K562 (cell line): ENCODE data around the gene NR6A1. TPM values are rescaled to one million over a fixed set of nuclear protein-coding genes. Genes with fewer than 3 reads are reported as not detected.

ENCODE experiments used
- ATAC-seq: fragments of 200-7000 bp; cut with Tn5 transposase; 3 replicates; pipeline ENCODE4 v1.9.1; 2020; ENCODE audit warnings: moderate library complexity
- BruUV-seq: library from RNA; stranded (reverse); fragments of 400-500 nt; replicated peaks from 2 replicates; lab custom pipeline; 2021; lab: Mats Ljungman, UMichigan
- CTCF ChIA-PET: fragments of 300-600 bp; formaldehyde crosslinking; extraction: SDS; loops from one replicate; lab custom pipeline; 2021; ENCODE audit warnings: low intra/inter-chr PET ratio; lab: Yijun Ruan, JAX
- POLR2A ChIA-PET: fragments of 300-600, 350-650 bp; sonication (Branson Sonifier 250); formaldehyde crosslinking; extraction: SDS; loops from one replicate; lab custom pipeline; 2021; ENCODE audit warnings: antibody characterized with exemption, inconsistent platforms; lab: Yijun Ruan, JAX
- DNase-seq, 4 experiments: peaks; one replicate each; pipeline versions ENCODE4 v3.0.0 to v3.0.0-alpha.2; 2011 to 2018; ENCODE audit warnings: low spot score in 3 of 4, mixed read lengths in 3 of 4; ENCODE audit errors: extremely low read depth in 1 of 4
- FAIRE-seq: peaks from 2 replicates; lab custom pipeline; 2011; peaks lifted over from hg19 to GRCh38; lab: Jason Lieb, UNC
- H2AFZ ChIP-seq: 2 replicates; pipeline ENCODE4 v1.6.0; 2011; ENCODE audit warnings: low read depth, low read length, control low read depth, inconsistent platforms
- H3K27ac ChIP-seq: fragments of 200-600 bp; 3 replicates; pipeline ENCODE4 v1.8.0; 2011; ENCODE audit warnings: low read depth, mild to moderate bottlenecking, control low read depth, inconsistent platforms, low read length, moderate library complexity, mixed read lengths; ENCODE audit errors: extremely low read depth
- H3K27me3 ChIP-seq, 2 experiments: fragments of 300-600 bp in 1 of 2; 2 replicates in 1 of 2; 3 replicates in 1 of 2; pipeline versions ENCODE4 v1.6.0 to v1.8.0; 2011; ENCODE audit warnings: inconsistent platforms in 2 of 2, low read length in 2 of 2, mild to moderate bottlenecking in 1 of 2, mixed read lengths in 1 of 2, moderate library complexity in 1 of 2; ENCODE audit not compliant: control insufficient read depth in 2 of 2, insufficient read depth in 2 of 2
- H3K36me3 ChIP-seq: fragments of 300-600 bp; 3 replicates; pipeline ENCODE4 v1.8.0; 2011; ENCODE audit warnings: mild to moderate bottlenecking, low read length, inconsistent platforms; ENCODE audit not compliant: control insufficient read depth, insufficient read depth
- H3K4me1 ChIP-seq, 2 experiments: fragments of 200-600 bp in 1 of 2; replicated peaks in 1 of 2; 2 replicates in 1 of 2; 3 replicates in 1 of 2; pipeline versions ENCODE4 v1.5.1 to v1.8.0; 2011; ENCODE audit warnings: inconsistent platforms in 2 of 2, low read length in 2 of 2, mild to moderate bottlenecking in 1 of 2, mixed read lengths in 1 of 2, moderate library complexity in 1 of 2; ENCODE audit not compliant: control insufficient read depth in 2 of 2, insufficient read depth in 2 of 2
- H3K4me2 ChIP-seq: 2 replicates; pipeline ENCODE4 v1.6.1; 2011; ENCODE audit warnings: low read length, control low read depth, inconsistent platforms, mixed read lengths; ENCODE audit not compliant: insufficient read depth
- H3K4me3 ChIP-seq: fragments of 200-600 bp; sonication (generic), shearing (Covaris generic); 2 replicates; pipeline ENCODE4 v1.5.1; 2016; ENCODE audit warnings: control low read depth, inconsistent platforms
- H3K79me2 ChIP-seq: fragments of 200-600 bp; 3 replicates; pipeline ENCODE4 v1.8.0; 2011; ENCODE audit warnings: low read length, inconsistent platforms; ENCODE audit not compliant: control insufficient read depth, insufficient read depth
- H3K9ac ChIP-seq, 2 experiments: 2 replicates each; pipeline versions ENCODE4 v1.6.0 to v1.6.1; 2011; ENCODE audit warnings: low read depth in 2 of 2, low read length in 2 of 2, control low read depth in 1 of 2, inconsistent platforms in 1 of 2, mild to moderate bottlenecking in 1 of 2, mixed read lengths in 1 of 2; ENCODE audit not compliant: insufficient read depth in 1 of 2
- H3K9me1 ChIP-seq: one replicate; pipeline ENCODE4 v1.6.0; 2011; ENCODE audit warnings: inconsistent platforms, mild to moderate bottlenecking, low read length, moderate library complexity; ENCODE audit not compliant: control insufficient read depth, insufficient read depth
- H3K9me3 ChIP-seq: replicated peaks from 2 replicates; pipeline ENCODE4 v1.5.1; 2011; ENCODE audit warnings: low read depth, low read length, inconsistent platforms; ENCODE audit not compliant: control insufficient read depth, insufficient read depth
- H4K20me1 ChIP-seq: replicated peaks from 2 replicates; pipeline ENCODE4 v1.6.1; 2011; ENCODE audit warnings: low read length, inconsistent platforms, mixed read lengths; ENCODE audit not compliant: control insufficient read depth, insufficient read depth
- CEBPB ChIP-seq: fragments of 450-650 bp; IDR thresholded peaks from 2 replicates; pipeline ENCODE4 v1.6.1; 2016; ENCODE audit warnings: missing genetic modification characterization, missing compliant biosample characterization
- CEBPG ChIP-seq, 3 experiments: fragments of 200-800 bp in 1 of 3; sonication (Bioruptor generic) in 1 of 3; sonication (generic) in 1 of 3; formaldehyde crosslinking in 1 of 3; IDR thresholded peaks in 2 of 3; conservative IDR thresholded peaks in 1 of 3; 2 replicates each; pipeline versions ENCODE4 v1.6.1 to v1.8.0; 2016 to 2022; ENCODE audit warnings: missing compliant biosample characterization in 2 of 3, missing genetic modification characterization in 2 of 3, mild to moderate bottlenecking in 1 of 3, missing genetic modification reagents in 1 of 3
- DACH1 ChIP-seq: fragments of 450-650 bp; IDR thresholded peaks from 2 replicates; pipeline ENCODE4 v1.6.1; 2018; ENCODE audit not compliant: partially characterized antibody
- RBBP5 ChIP-seq: fragments of 200-600 bp; sonication (generic); IDR thresholded peaks from 2 replicates; pipeline ENCODE4 v1.6.1; 2012; ENCODE audit warnings: borderline replicate concordance, mild to moderate bottlenecking, low read length, control low read depth, inconsistent platforms; ENCODE audit not compliant: insufficient read depth, poor library complexity, severe bottlenecking
- SIN3A ChIP-seq, 2 experiments: fragments of 150-350 bp in 1 of 2; IDR thresholded peaks; 2 replicates each; pipeline ENCODE4 v1.6.1; 2011 to 2016; ENCODE audit warnings: borderline replicate concordance in 2 of 2, low read depth in 2 of 2, low read length in 2 of 2, mild to moderate bottlenecking in 2 of 2, moderate library complexity in 2 of 2; ENCODE audit not compliant: control insufficient read depth in 1 of 2
- TEAD4 ChIP-seq, 2 experiments: sonication (generic) in 1 of 2; formaldehyde crosslinking in 1 of 2; IDR thresholded peaks; 2 replicates each; pipeline versions ENCODE4 v1.6.1 to v1.8.0; 2012 to 2022; ENCODE audit warnings: borderline replicate concordance in 1 of 2, inconsistent platforms in 1 of 2, low read length in 1 of 2, mild to moderate bottlenecking in 1 of 2, missing genetic modification reagents in 1 of 2
- WGBS: fragments of 100-300 bp; shearing (Covaris generic); methylation state at CpG from one replicate; pipeline ENCODE4 v1.1.6; 2016; ENCODE audit warnings: low coverage, mixed read lengths; ENCODE audit not compliant: insufficient coverage; ENCODE audit errors: missing lambda C conversion rate; 5-methylcytosine and 5-hydroxymethylcytosine counted together
- in situ Hi-C: fragments of 300-500 bp; cut with MboI; formaldehyde crosslinking; loops from 4 replicates; pipeline ENCODE4 v1.15.0; 2018; ENCODE audit warnings: inconsistent platforms, mixed read lengths
- intact Hi-C: fragments of 100-400 bp; cut with micrococcal nuclease; formaldehyde crosslinking; loops from 2 replicates; pipeline ENCODE4 v1.14.2; 2022
- polyA plus RNA-seq, 8 experiments: library from polyadenylated mRNA; depleted of rRNA in 4 of 8; stranded (reverse) in 5 of 8; unstranded in 3 of 8; fragments of >200 nt; fragmentation: Nextera tagmentation in 2 of 8; fragmentation: Illumina TruSeq in 1 of 8; extraction: Ambion mirVana in 2 of 8; extraction: Trizol in 1 of 8; gene quantifications; 2 replicates each; pipeline versions ENCODE4 v1.2.1 to v1.2.3, GENCODE V29; 2011 to 2014; ENCODE audit warnings: inconsistent platforms in 1 of 8, missing spikeins in 1 of 8
- total RNA-seq, 7 experiments: library from RNA; depleted of rRNA in 6 of 7; stranded (reverse); fragments of >200 nt in 6 of 7; fragmentation: Illumina TruSeq in 2 of 7; extraction: Trizol in 2 of 7; gene quantifications; 2 replicates each; pipeline versions ENCODE4 v1.2.1 to v1.2.3, GENCODE V29; 2011 to 2021; ENCODE audit warnings: low replicate concordance in 1 of 7
- TF ChIP-seq, protein P1 (sequence below): fragments of 450-650 bp; formaldehyde crosslinking; conservative IDR thresholded peaks from 2 replicates; pipeline ENCODE4 v1.4.0; 2022; ENCODE audit warnings: mild to moderate bottlenecking, missing genetic modification characterization

NR6A1 gene
- total and polyA plus RNA-seq, 9 of the 15 experiments (the other 6 are each of a cell fraction or from before 2014, with no cell fraction given), result 9.7 to 55.4 (median 28.3) TPM

DNA sequence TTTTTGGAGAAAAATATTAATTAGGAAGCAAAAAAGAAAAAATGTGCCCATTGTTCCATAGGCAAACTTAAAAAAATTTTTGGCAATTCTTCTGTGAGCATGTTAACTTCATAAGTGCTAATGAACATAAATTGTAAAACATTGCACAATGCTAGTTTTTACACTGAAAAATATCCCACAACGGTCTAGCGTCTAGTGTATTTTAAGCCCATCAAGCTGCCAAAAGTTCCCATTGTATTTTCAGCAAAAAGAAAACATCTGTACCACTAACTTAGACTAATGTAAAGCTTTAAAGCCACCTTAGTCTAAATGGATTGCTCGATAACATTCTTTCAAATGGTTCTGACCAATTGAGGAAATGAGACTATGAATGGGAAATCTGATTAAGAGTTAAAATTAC is 2.8 kb downstream of the NR6A1 start:
- H3K79me2 ChIP-seq, result peaks cover 75% of the 10 kb centered on the region
- peak overlapping the region in 1 of 2 experiments; percentile 54; a peak in 2 of 4 replicates for H3K9ac ChIP-seq
- peak overlapping the region; percentile 45; the same call in 2 of the 3 replicates for H3K27ac ChIP-seq
- TF ChIP-seq RBBP5, result no peak
- TF ChIP-seq TEAD4 (IDR thresholded peaks at IDR 0.05; ENCODE audit: low read length), result 0 out of 2 replicates have a peak, but pooled peaks have one; percentile 12
- no peak for TF ChIP-seq TEAD4 (CRISPR knock-in tag; IDR thresholded peaks at IDR 0.05; ENCODE audit: borderline replicate concordance)
- peak; percentile 80 for TF ChIP-seq CEBPB (tag)
- TF ChIP-seq SIN3A (IDR thresholded peaks at IDR 0.05; ENCODE audit: borderline replicate concordance in 2 of 2, control insufficient read depth in 1 of 2, low read depth in 2 of 2, low read length in 2 of 2), result no peak
- TF ChIP-seq, protein P1, sequence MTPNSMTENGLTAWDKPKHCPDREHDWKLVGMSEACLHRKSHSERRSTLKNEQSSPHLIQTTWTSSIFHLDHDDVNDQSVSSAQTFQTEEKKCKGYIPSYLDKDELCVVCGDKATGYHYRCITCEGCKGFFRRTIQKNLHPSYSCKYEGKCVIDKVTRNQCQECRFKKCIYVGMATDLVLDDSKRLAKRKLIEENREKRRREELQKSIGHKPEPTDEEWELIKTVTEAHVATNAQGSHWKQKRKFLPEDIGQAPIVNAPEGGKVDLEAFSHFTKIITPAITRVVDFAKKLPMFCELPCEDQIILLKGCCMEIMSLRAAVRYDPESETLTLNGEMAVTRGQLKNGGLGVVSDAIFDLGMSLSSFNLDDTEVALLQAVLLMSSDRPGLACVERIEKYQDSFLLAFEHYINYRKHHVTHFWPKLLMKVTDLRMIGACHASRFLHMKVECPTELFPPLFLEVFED (CRISPR knock-in tag), result no peak
- TF ChIP-seq CEBPG (CRISPR knock-in tag; IDR thresholded peaks at IDR 0.05), result no peak
- peak; percentile 39 to 85; a peak in 3 of 4 replicates for TF ChIP-seq CEBPG (tag; conservative IDR thresholded peaks at IDR 0.05 in 1 of 2, IDR thresholded peaks at IDR 0.05 in 1 of 2)
- peak; percentile 38 for TF ChIP-seq DACH1
- ChIA-PET POLR2A (interaction anchor here (1.0 kb wide), 1 partner anchor 172 kb away, joined by 3 read pairs; no protein-coding TSS in a partner anchor), CTCF (no interaction called here)
- DNase-seq (no peak), FAIRE-seq (no peak), ATAC-seq (no peak)
- intact Hi-C loops, result no loop called here
- no peaks in the 10 kb centered on the region for H3K9me1 ChIP-seq
- peak overlapping the region; percentile 48; the same call in 1 of the 2 replicates for H3K4me3 ChIP-seq
- peaks cover 6% of the 10 kb centered on the region; the same call in 1 of the 2 replicates for H4K20me1 ChIP-seq
- no peaks in the 10 kb centered on the region for H3K27me3 ChIP-seq
- no peaks in the 10 kb centered on the region for H3K9me3 ChIP-seq
- 0 out of 3 replicates have a peak, but pooled peaks cover 2% of the 10 kb centered on the region for H3K36me3 ChIP-seq
- H2AFZ ChIP-seq, result no peak overlapping the region
- WGBS, result 13% methylated on average over 3 of the region's 3 CpGs
- no TSS peak for BruUV-seq
- in situ Hi-C loops, result no loop called here
- H3K4me2 ChIP-seq, result peak overlapping the region; percentile 81
- peaks cover 14% of the 10 kb centered on the region in 2 experiments for H3K4me1 ChIP-seq
